Activated CD8-positive, alpha-beta memory T cell treated with anti-CD3 and anti-CD28 coated beads, Interleukin-2, amount 50 U/mL, for 24 hours (primary cell): ENCODE measurements around the gene ARF1.
A peak's percentile ranks its signal among the peaks of the same experiment; 100 is the strongest.

Experiments used
- DNase-seq: peaks from one replicate; pipeline ENCODE4 v3.0.0-alpha.2; 2020; ENCODE audit errors: extremely low read depth

ARF1 gene

GRCh38 chr1:228122921-228123441, 40.5 kb downstream of the ARF1 start:
- no peak for DNase-seq

- DNase-seq = no peak
These were observed 41.0 kb downstream of the ARF1 start for GRCh38 chr1:228123505-228123904.

- DNase-seq = no peak
These were observed 42.7 kb downstream of the ARF1 start for GRCh38 chr1:228125185-228125584.

- no peak for DNase-seq
These were observed 49.3 kb downstream of the ARF1 start for GRCh38 chr1:228131766-228132165.

- no peak for DNase-seq
These were observed 52.1 kb downstream of the ARF1 start for GRCh38 chr1:228134591-228134990.

GRCh38 chr1:228136901-228137300, 54.4 kb downstream of the ARF1 start:
- DNase-seq = no peak

- no peak for DNase-seq
These were observed 57.0 kb downstream of the ARF1 start for GRCh38 chr1:228139406-228139930.

- peak; percentile 100 for DNase-seq
These were observed 57.6 kb downstream of the ARF1 start, which contains the start of gene GUK1 for GRCh38 chr1:228139931-228140723. Gene GUK1 (plus strand): TSS chr1:228140279. CDS start chr1:228140303, 24 bp downstream.

GRCh38 chr1:228140724-228141225, 58.3 kb downstream of the ARF1 start:
- DNase-seq = no peak

- DNase-seq = no peak
These were observed 58.9 kb downstream of the ARF1 start for GRCh38 chr1:228141226-228142044.

GRCh38 chr1:228142155-228142691, 59.7 kb downstream of the ARF1 start:
- no peak for DNase-seq

- DNase-seq = no peak
These were observed 60.2 kb downstream of the ARF1 start for GRCh38 chr1:228142701-228143136.

- DNase-seq = no peak
These were observed 61.1 kb downstream of the ARF1 start for GRCh38 chr1:228143480-228144192.

GRCh38 chr1:228144193-228144992, 61.9 kb downstream of the ARF1 start:
- no peak for DNase-seq

- DNase-seq = no peak
These were observed 62.5 kb downstream of the ARF1 start for GRCh38 chr1:228144993-228145343.

GRCh38 chr1:228145463-228146416, 63.2 kb downstream of the ARF1 start:
- DNase-seq = no peak

GRCh38 chr1:228146417-228147150, 64.1 kb downstream of the ARF1 start:
- no peak for DNase-seq

GRCh38 chr1:228147151-228147693, 64.7 kb downstream of the ARF1 start:
- no peak for DNase-seq
